HUES64 (cell line): Measurements from ENCODE around the gene ETV4.

ENCODE experiments used
- H3K27ac ChIP-seq: 2 replicates; pipeline ENCODE4 v1.7.0; 2013; ENCODE audit warnings: low read depth, low read length, inconsistent platforms
- H3K27me3 ChIP-seq: 2 replicates; pipeline ENCODE4 v1.6.1; 2013; ENCODE audit warnings: mild to moderate bottlenecking, low read length; ENCODE audit not compliant: insufficient read depth
- H3K36me3 ChIP-seq: 2 replicates; pipeline ENCODE4 v1.6.1; 2013; ENCODE audit warnings: mild to moderate bottlenecking, low read length; ENCODE audit not compliant: insufficient read depth
- H3K4me1 ChIP-seq: 2 replicates; pipeline ENCODE4 v1.6.1; 2013; ENCODE audit warnings: mild to moderate bottlenecking, low read length, moderate library complexity; ENCODE audit not compliant: insufficient read depth
- H3K4me3 ChIP-seq: 2 replicates; pipeline ENCODE4 v1.5.1; 2013; ENCODE audit warnings: mild to moderate bottlenecking, low read length, moderate library complexity
- H3K9ac ChIP-seq: 2 replicates; pipeline ENCODE4 v1.6.1; 2013; ENCODE audit warnings: mild to moderate bottlenecking, low read depth, low read length
- H3K9me3 ChIP-seq: 2 replicates; pipeline ENCODE4 v1.6.1; 2013; ENCODE audit warnings: low read depth, low read length; ENCODE audit not compliant: insufficient read depth
- WGBS: fragments of 150-250, 120-280 bp; methylation state at CpG from one replicate; pipeline ENCODE4 v1.1.7; 2013; ENCODE audit warnings: missing lambda C conversion rate; 5-methylcytosine and 5-hydroxymethylcytosine counted together

The ETV4 gene

DNA sequence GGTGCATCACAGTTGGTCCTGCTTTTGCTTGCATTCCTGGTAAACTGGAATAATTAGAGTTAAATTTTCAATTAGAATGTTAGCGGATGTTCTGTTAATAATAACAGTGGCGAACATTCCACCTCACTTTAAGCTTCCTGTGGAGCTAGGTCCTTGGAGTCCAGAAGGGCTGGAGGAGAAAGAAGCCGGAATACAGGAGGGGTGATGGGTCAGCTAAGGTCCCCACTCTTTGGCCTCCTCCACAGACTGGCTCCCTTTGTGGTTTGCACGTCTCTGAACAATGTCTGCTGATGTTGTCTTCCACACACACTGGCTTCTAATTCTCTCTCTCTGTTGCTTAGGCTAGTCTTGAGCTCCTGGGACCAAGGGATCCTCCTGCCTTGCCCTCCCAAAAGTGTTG lies 35.0 kb upstream of the ETV4 start:
- Histone ChIP-seq H3K4me1 (peaks cover 30% of the 10 kb centered on the region), H3K27me3 (no peaks in the 10 kb centered on the region), H3K9me3 (no peaks in the 10 kb centered on the region), H3K9ac (no peak overlapping the region), H3K36me3 (no peaks in the 10 kb centered on the region), H3K27ac (no peak overlapping the region), H3K4me3 (no peak overlapping the region)
- 89% methylated on average over 4 of the region's 4 CpGs for WGBS

- 76% methylated on average over 8 of the region's 9 CpGs for WGBS
- no peaks in the 10 kb centered on the region for H3K36me3 ChIP-seq
- no peaks in the 10 kb centered on the region for H3K9me3 ChIP-seq
- H3K4me1 ChIP-seq, result peaks cover 30% of the 10 kb centered on the region
- no peak overlapping the region for H3K9ac ChIP-seq
- no peaks in the 10 kb centered on the region for H3K27me3 ChIP-seq
- H3K4me3 ChIP-seq, result no peak overlapping the region
- H3K27ac ChIP-seq, result no peak overlapping the region
These were observed 33.5 kb upstream of the ETV4 start for GRCh38 chr17:43579566-43580140.

GRCh38 chr17:43578699-43579565 lies 32.8 kb upstream of the ETV4 start:
- H3K9ac ChIP-seq, result no peak overlapping the region
- 30% methylated on average over 13 of the region's 13 CpGs for WGBS
- H3K9me3 ChIP-seq, result no peaks in the 10 kb centered on the region
- no peaks in the 10 kb centered on the region for H3K36me3 ChIP-seq
- H3K27me3 ChIP-seq, result no peaks in the 10 kb centered on the region
- 0 out of 2 replicates have a peak overlapping the region, but pooled peaks have one; percentile 25 for H3K27ac ChIP-seq
- H3K4me3 ChIP-seq, result no peak overlapping the region
- peaks cover 30% of the 10 kb centered on the region for H3K4me1 ChIP-seq

DNA sequence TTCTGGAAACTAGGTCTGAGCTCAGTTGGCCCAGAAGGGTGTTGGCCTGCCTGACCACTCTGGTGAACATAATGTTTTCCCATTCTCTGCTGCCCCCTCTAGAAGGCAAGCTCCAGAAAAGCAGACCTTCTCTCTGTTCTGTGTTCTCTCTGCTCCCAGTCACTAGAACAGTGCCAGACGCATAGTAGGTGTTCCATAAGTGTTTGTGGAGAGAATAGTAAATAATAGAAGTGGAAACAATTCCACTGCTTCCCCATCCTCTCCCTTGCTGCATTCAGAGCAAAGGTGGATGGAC lies 32.2 kb upstream of the ETV4 start:
- WGBS, result no CpG with 5 or more reads among the region's 1 CpG
- Histone ChIP-seq H3K9me3 (no peaks in the 10 kb centered on the region), H3K27ac (no peak overlapping the region), H3K4me3 (no peak overlapping the region), H3K36me3 (no peaks in the 10 kb centered on the region), H3K4me1 (peaks cover 30% of the 10 kb centered on the region), H3K27me3 (no peaks in the 10 kb centered on the region), H3K9ac (no peak overlapping the region)

GRCh38 chr17:43577664-43578403 lies 31.7 kb upstream of the ETV4 start:
- no peaks in the 10 kb centered on the region for H3K36me3 ChIP-seq
- H3K9ac ChIP-seq, result no peak overlapping the region

GRCh38 chr17:43576563-43577229 lies 30.6 kb upstream of the ETV4 start:
- Histone ChIP-seq H3K4me3 (peak overlapping the region; percentile 34; the same call in 1 of the 2 replicates), H3K9ac (no peak overlapping the region), H3K27me3 (no peaks in the 10 kb centered on the region), H3K36me3 (no peaks in the 10 kb centered on the region), H3K9me3 (no peaks in the 10 kb centered on the region), H3K4me1 (peaks cover 30% of the 10 kb centered on the region), H3K27ac (no peak overlapping the region)
- 15% methylated on average over 8 of the region's 10 CpGs for WGBS

More at GRCh38 chr17:43577664-43578403, 31.7 kb upstream of the ETV4 start:
- WGBS, result 47% methylated on average over 14 of the region's 14 CpGs
- H3K4me3 ChIP-seq, result no peak overlapping the region
- no peaks in the 10 kb centered on the region for H3K27me3 ChIP-seq
- H3K27ac ChIP-seq, result no peak overlapping the region
- H3K4me1 ChIP-seq, result peaks cover 30% of the 10 kb centered on the region
- H3K9me3 ChIP-seq, result no peaks in the 10 kb centered on the region

GRCh38 chr17:43574896-43575525 lies 28.9 kb upstream of the ETV4 start:
- H3K27me3 ChIP-seq, result no peaks in the 10 kb centered on the region
- no peak overlapping the region for H3K9ac ChIP-seq
- 82% methylated on average over 4 of the region's 5 CpGs for WGBS
- H3K9me3 ChIP-seq, result no peaks in the 10 kb centered on the region
- H3K4me3 ChIP-seq, result no peak overlapping the region
- no peaks in the 10 kb centered on the region for H3K36me3 ChIP-seq
- H3K27ac ChIP-seq, result no peak overlapping the region
- peaks cover 30% of the 10 kb centered on the region for H3K4me1 ChIP-seq

DNA sequence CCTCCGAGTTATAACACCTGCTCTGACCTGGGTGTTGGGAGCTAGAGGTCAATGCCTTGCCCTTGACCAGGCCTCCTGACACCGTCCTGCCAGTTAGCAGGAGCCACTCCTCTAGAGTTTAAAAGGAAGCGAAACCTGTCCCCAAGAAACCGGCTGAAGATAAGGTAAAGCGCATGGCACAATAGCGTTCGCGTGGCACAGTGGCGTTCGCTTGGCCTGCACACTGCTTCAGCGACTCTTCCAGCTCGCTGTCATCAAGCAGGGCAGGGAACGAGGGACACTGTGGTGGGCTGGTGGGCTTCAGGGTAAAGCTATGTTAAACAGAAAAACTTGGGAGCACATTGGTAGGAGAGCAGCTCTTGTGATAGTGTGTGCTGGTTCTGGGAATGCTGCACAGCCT lies 28.2 kb upstream of the ETV4 start:
- H3K9ac ChIP-seq, result no peak overlapping the region
- no peaks in the 10 kb centered on the region for H3K27me3 ChIP-seq
- no peaks in the 10 kb centered on the region for H3K36me3 ChIP-seq
- H3K9me3 ChIP-seq, result no peaks in the 10 kb centered on the region
- 89% methylated on average over 13 of the region's 13 CpGs for WGBS
- H3K4me3 ChIP-seq, result no peak overlapping the region
- no peak overlapping the region for H3K27ac ChIP-seq
- peaks cover 23% of the 10 kb centered on the region for H3K4me1 ChIP-seq

DNA sequence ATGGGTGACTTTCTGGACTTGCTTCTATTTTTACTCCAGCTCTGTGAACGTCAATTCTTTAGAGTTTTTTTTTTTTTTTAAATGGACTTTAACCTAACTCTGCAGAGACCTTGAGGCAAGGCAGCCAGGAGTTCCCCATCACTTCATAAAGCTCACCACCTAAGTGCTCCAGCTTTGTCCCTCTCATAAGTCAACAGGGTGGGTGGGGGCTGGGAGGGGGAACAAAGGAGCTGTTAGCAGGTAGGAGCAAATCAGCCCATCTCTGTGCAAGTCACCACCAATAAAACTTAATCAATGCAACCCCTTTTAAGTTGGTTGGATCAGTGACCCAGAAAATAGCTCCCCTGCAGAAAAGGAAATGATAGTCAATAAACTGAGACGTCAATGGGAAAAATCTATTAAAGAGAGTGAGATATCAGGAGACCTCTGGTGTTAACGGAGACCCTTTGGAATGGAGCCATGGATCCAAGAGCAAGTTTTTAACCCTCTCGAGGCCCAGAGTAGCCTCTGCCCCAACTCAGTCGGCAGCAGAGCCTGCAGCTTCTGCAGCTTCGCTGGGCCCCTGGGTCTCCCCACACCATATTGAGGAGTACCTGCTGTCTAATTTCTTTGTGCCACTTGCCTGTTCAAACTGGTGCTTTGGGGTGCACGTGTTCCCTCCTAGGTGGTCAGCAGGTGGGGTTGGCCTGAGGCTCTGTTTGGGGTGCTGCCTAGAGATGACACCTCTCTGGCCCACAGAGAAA lies 27.6 kb upstream of the ETV4 start:
- Histone ChIP-seq H3K4me3 (no peak overlapping the region), H3K27ac (no peak overlapping the region), H3K9ac (no peak overlapping the region), H3K4me1 (peaks cover 17% of the 10 kb centered on the region), H3K9me3 (no peaks in the 10 kb centered on the region), H3K27me3 (no peaks in the 10 kb centered on the region), H3K36me3 (no peaks in the 10 kb centered on the region)
- WGBS, result 71% methylated on average over 6 of the region's 7 CpGs

GRCh38 chr17:43572368-43572980 lies 26.3 kb upstream of the ETV4 start:
- H3K4me3 ChIP-seq, result no peak overlapping the region
- H3K9ac ChIP-seq, result no peak overlapping the region
- no peaks in the 10 kb centered on the region for H3K36me3 ChIP-seq
- no peaks in the 10 kb centered on the region for H3K9me3 ChIP-seq
- no peaks in the 10 kb centered on the region for H3K27me3 ChIP-seq
- WGBS, result 81% methylated on average over 4 of the region's 5 CpGs
- H3K27ac ChIP-seq, result no peak overlapping the region
- H3K4me1 ChIP-seq, result 0 out of 2 replicates have a peak, but pooled peaks cover 5% of the 10 kb centered on the region
